Astrocyte (in vitro differentiated cells and primary cell): ENCODE measurements around the gene RGL1. TPM values are rescaled to one million over a fixed set of nuclear protein-coding genes. Genes with fewer than 3 reads are reported as not detected.

Source experiments
- DNase-seq: peaks from one replicate; pipeline ENCODE4 v3.0.0-alpha.2; 2010; ENCODE audit warnings: low read depth
- FAIRE-seq: peaks from 2 replicates; lab custom pipeline; 2011; peaks lifted over from hg19 to GRCh38; lab: Jason Lieb, UNC
- H2AFZ ChIP-seq: 2 replicates; pipeline ENCODE4 v1.6.0; 2012; ENCODE audit warnings: low read depth, low read length, inconsistent platforms
- H3K27ac ChIP-seq: 2 replicates; pipeline ENCODE4 v1.5.1; 2011; ENCODE audit warnings: low read depth, low read length, inconsistent platforms
- H3K27me3 ChIP-seq: 2 replicates; pipeline ENCODE4 v1.6.0; 2011; ENCODE audit warnings: low read length, inconsistent platforms; ENCODE audit not compliant: insufficient read depth
- H3K36me3 ChIP-seq: 2 replicates; pipeline ENCODE4 v1.5.1; 2011; ENCODE audit warnings: low read length, inconsistent platforms; ENCODE audit not compliant: insufficient read depth
- H3K4me1 ChIP-seq: 2 replicates; pipeline ENCODE4 v1.5.1; 2011; ENCODE audit warnings: low read length, inconsistent platforms; ENCODE audit not compliant: insufficient read depth
- H3K4me2 ChIP-seq: 2 replicates; pipeline ENCODE4 v1.6.0; 2012; ENCODE audit warnings: low read length, inconsistent platforms
- H3K4me3 ChIP-seq: 2 replicates; pipeline ENCODE4 v1.5.1; 2011; ENCODE audit warnings: low read depth, mild to moderate bottlenecking, low read length, inconsistent platforms; ENCODE audit not compliant: insufficient read depth
- H3K79me2 ChIP-seq: 2 replicates; pipeline ENCODE4 v1.6.0; 2012; ENCODE audit warnings: mild to moderate bottlenecking, low read length, inconsistent platforms; ENCODE audit not compliant: insufficient read depth
- H3K9ac ChIP-seq: 2 replicates; pipeline ENCODE4 v1.6.0; 2012; ENCODE audit warnings: mild to moderate bottlenecking, low read length, inconsistent platforms
- H3K9me3 ChIP-seq: 2 replicates; pipeline ENCODE4 v1.5.1; 2012; ENCODE audit warnings: low read depth, mild to moderate bottlenecking, low read length, inconsistent platforms; ENCODE audit not compliant: insufficient read depth
- H4K20me1 ChIP-seq: 2 replicates; pipeline ENCODE4 v1.6.0; 2012; ENCODE audit warnings: low read length, inconsistent platforms; ENCODE audit not compliant: insufficient read depth
- H3K27ac Mint-ChIP-seq: one replicate; pipeline ENCODE4 v1.8.0; 2021; ENCODE audit warnings: mild to moderate bottlenecking, mixed read lengths; ENCODE audit not compliant: unreplicated experiment
- H3K27me3 Mint-ChIP-seq: one replicate; pipeline ENCODE4 v1.8.0; 2021; ENCODE audit warnings: low read depth, mixed read lengths; ENCODE audit not compliant: unreplicated experiment
- H3K36me3 Mint-ChIP-seq: one replicate; pipeline ENCODE4 v1.8.0; 2021; ENCODE audit warnings: low read depth, mixed read lengths; ENCODE audit not compliant: unreplicated experiment
- H3K4me1 Mint-ChIP-seq: one replicate; pipeline ENCODE4 v1.8.0; 2021; ENCODE audit warnings: low read depth, mixed read lengths; ENCODE audit not compliant: unreplicated experiment
- H3K4me3 Mint-ChIP-seq: one replicate; pipeline ENCODE4 v1.8.0; 2021; ENCODE audit warnings: mild to moderate bottlenecking, moderate library complexity, mixed read lengths; ENCODE audit not compliant: unreplicated experiment
- H3K9me3 Mint-ChIP-seq: one replicate; pipeline ENCODE4 v1.8.0; 2021; ENCODE audit warnings: mild to moderate bottlenecking, mixed read lengths; ENCODE audit not compliant: unreplicated experiment
- CTCF ChIP-seq: IDR thresholded peaks from 2 replicates; pipeline ENCODE4 v1.5.1; 2011; ENCODE audit warnings: low read depth, mild to moderate bottlenecking, inconsistent platforms, low read length, moderate library complexity; ENCODE audit not compliant: insufficient read depth
- EZH2 ChIP-seq: IDR thresholded peaks from 2 replicates; pipeline ENCODE4 v1.6.1; 2012; ENCODE audit warnings: mild to moderate bottlenecking, low read length, inconsistent platforms; ENCODE audit not compliant: insufficient read depth
- total RNA-seq: library from RNA; stranded (reverse); gene quantifications from 2 replicates; pipeline ENCODE4 v1.2.1, GENCODE V29; 2021

The RGL1 gene
- total RNA-seq, 1 donor from 2014 or later, result 10.1 TPM

- FAIRE-seq (no peak), DNase-seq (peak; percentile 83)
- Mint-ChIP-seq H3K27ac (no peak overlapping the region), H3K9me3 (peaks cover 3% of the 10 kb centered on the region), H3K4me3 (no peak overlapping the region), H3K4me1 (peaks cover 5% of the 10 kb centered on the region), H3K36me3 (peaks cover 22% of the 10 kb centered on the region), H3K27me3 (no peaks in the 10 kb centered on the region)
- H2AFZ ChIP-seq, result no peak overlapping the region
- H3K4me1 ChIP-seq, result peaks cover 16% of the 10 kb centered on the region
- peak overlapping the region; percentile 41 for H3K4me2 ChIP-seq
- no peaks in the 10 kb centered on the region for H4K20me1 ChIP-seq
- peaks cover 2% of the 10 kb centered on the region for H3K36me3 ChIP-seq
- H3K79me2 ChIP-seq, result no peaks in the 10 kb centered on the region
- TF ChIP-seq EZH2 (no peak), CTCF (no peak)
- no peak overlapping the region for H3K9ac ChIP-seq
- H3K27me3 ChIP-seq, result no peaks in the 10 kb centered on the region
- no peaks in the 10 kb centered on the region for H3K9me3 ChIP-seq
- no peak overlapping the region for H3K4me3 ChIP-seq
- no peak overlapping the region for H3K27ac ChIP-seq
These were observed 83.2 kb downstream of the RGL1 start for GRCh38 chr1:183887826-183888819.

- Histone ChIP-seq H3K4me1 (peaks cover 16% of the 10 kb centered on the region), H3K27me3 (no peaks in the 10 kb centered on the region), H3K27ac (no peak overlapping the region), H3K9me3 (no peaks in the 10 kb centered on the region), H3K4me3 (no peak overlapping the region), H3K79me2 (no peaks in the 10 kb centered on the region), H4K20me1 (no peaks in the 10 kb centered on the region), H3K4me2 (no peak overlapping the region), H3K36me3 (peaks cover 2% of the 10 kb centered on the region), H3K9ac (no peak overlapping the region), H2AFZ (no peak overlapping the region)
- DNase-seq, result no peak
- Mint-ChIP-seq H3K36me3 (peaks cover 18% of the 10 kb centered on the region), H3K27me3 (no peaks in the 10 kb centered on the region), H3K4me3 (no peak overlapping the region), H3K9me3 (peaks cover 3% of the 10 kb centered on the region), H3K27ac (no peak overlapping the region), H3K4me1 (peaks cover 5% of the 10 kb centered on the region)
- FAIRE-seq, result no peak
- TF ChIP-seq EZH2, result no peak
- TF ChIP-seq CTCF, result no peak
These were observed 84.2 kb downstream of the RGL1 start for GRCh38 chr1:183889095-183889494.
